ENCODE results near the gene MIP.
"Not testable (repeated sequence)": the region's sequence is repeated elsewhere in the genome, so short reads cannot be mapped to it uniquely, and the experiment has no call there.

Gene MIP
- total RNA-seq: 0 reads per million in 2 donors

DNA sequence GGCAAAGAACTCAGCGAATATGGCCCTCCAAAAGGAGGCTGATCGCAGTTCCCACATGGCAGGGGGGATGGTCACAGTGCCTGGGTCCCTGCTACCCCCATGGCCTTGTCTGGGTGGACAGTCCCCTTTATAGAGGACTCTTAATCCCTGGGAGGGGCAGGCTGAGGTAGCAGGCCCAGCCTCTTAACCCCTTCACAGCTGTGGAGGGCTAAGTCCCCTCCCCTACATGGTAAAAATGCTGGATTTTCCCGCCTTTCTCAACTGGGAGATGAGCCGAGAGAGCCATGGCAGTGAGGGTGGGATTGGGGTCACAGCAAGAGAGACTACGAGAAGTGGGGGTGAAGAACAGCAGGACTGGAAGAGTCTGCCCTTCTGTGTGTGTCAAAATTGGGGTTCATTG, at the start of gene MIP:
MIP (minus strand) TSS at position 101 of the 400 bp plus-strand sequence; CDS start at position 57, 44 bp downstream.
- DNase-seq: no peak

DNA sequence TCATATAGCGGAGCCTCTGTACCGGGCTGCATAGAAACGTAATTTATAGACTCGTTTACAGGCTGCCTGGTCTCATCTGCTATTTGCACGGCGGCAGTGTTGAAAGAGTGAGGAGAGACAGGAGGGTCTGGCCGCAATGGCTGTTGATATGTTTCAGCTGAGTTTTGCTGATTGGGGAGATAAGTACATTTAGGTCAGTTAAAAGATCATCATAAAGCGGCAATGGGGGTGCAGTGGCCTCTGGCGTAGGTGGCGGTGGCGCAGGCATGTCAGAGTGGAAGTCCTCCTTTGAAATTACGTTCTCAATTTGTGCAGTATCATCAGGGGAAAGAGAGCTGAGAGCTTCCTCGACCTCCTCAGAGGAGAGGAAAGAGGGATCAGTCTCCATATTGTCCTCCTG, 45.4 kb upstream of the MIP start:
- not testable (repeated sequence) for DNase-seq

DNA sequence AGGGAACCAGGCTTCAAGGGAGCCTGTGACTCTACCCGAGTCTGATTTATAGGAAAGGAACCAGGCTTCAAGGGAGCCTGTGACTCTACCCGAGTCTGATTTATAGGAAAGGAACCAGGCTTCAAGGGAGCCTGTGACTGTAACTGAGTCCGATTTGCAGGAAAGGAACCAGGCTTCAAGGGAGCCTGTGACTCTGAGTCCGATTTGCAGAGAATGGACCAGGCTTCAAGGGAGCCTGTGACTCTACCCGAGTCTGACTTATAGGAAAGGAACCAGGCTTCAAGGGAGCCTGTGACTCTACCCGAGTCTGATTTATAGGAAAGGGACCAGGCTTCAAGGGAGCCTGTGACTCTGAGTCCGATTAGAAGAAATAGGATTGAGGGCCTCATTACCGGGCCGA, 45.0 kb upstream of the MIP start:
- DNase-seq: not testable (repeated sequence)

DNA sequence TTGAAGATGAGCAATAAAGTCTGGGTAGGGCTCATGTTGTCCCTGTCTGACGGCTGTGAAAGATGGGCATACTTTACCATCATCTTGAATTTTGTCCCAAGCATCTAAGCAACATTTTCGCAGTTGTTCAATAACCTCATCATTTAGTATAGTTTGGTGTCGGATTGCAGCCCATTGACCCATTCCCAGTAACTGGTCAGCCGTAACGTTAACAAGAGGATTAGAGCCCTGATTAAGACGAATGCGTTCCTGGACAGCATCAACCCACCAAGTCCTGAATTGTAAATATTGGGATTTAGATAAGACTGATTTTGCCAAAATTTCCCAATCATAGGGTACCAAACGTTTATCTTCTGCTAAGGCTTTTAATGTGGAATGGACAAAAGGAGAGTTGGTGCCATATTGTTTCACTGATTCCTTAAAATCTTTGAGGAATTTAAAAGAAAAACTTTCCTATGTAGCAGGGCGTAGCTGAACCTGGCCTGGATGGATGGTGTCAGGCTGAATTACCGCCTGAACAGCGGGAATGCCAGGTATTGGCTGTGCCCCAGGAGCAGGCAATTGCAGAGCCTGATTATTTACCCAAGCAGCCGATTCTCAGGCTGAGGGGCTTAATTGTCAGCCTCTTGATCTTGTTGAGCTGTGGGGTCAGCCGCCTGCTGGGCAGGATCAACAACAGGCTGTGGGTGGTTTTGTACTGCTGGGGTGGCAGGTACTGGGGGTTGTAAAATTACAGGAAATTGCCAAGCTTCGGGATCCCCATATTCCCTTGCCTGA, 43.9 kb upstream of the MIP start:
- not testable (repeated sequence) for DNase-seq

DNA sequence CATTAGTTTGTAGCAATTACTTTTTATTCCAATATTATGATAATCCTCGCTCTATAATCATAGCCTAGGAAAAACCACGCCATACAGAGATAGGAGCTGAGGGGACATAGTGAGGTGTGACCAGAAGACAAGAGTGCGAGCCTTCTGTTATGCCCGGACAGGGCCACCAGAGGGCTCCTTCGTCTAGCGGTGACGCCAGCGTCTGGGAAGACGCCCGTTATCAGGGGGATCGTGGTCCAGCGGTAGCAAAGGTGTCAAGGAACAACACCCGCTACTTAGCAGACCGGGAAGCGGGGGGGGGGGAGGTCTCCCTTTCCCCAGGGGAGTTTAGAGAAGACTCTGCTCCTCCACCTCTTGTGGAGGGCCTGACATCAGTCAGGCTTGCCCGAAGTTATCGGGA, 42.2 kb upstream of the MIP start:
- not testable (repeated sequence) for DNase-seq

DNA sequence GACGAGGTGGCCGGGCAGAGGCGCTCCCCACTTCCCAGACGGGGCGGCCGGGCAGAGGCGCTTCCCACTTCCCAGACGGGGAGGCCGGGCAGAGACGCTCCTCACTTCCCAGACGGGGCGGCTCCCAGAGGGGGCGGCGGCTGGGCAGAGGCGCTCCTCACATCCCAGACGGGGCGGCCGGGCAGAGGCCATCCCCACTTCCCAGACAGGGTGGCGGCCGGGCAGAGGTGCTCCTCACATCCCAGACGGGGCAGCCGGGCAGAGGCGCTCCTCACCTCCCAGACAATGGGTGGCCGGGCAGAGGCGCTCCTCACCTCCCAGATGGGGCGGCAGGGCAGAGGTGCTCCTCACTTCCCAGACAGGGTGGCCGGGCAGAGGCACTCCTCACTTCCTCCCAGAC, 40.0 kb upstream of the MIP start:
- DNase-seq: not testable (repeated sequence)

DNA sequence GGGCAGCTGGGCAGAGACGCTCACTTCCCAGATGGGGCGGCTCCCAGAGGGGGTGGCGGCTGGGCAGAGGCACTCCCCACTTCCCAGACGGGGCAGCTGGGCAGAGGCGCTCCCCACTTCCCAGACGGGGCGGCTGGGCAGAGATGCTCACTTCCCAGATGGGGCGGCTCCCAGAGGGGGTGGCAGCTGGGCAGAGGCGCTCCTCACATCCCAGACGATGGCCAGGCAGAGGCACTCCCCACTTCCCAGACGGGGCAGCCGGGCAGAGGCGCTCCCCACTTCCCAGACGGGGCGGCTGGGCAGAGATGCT, 39.6 kb upstream of the MIP start:
- not testable (repeated sequence) for DNase-seq

DNA sequence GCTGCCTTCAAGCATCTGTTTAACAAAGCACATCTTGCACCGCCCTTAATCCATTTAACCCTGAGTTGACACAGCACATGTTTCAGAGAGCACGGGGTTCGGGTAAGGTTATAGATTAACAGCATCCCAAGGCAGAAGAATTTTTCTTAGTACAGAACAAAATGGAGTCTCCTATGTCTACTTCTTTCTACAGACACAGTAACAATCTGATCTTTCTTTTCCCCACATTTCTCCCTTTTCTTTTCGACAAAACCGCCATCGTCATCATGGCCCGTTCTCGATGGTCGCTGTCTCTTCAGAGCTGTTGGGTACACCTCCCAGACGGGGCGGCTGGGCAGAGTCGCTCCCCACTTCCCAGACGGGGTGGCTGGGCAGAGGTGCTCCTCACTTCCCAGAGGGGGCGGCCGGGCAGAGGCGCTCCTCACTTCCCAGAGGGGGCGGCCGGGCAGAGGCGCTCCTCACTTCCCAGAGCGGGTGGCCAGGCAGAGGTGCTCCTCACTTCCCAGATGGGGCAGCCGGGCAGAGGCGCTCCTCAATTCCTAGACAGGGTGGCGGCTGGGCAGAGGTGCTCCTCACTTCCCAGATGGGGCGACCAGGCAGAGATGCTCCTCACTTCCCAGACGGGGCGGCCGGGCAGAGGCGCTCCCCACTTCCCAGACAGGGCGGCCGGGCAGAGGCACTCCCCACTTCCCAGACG, 39.1 kb upstream of the MIP start:
- DNase-seq: not testable (repeated sequence)

DNA sequence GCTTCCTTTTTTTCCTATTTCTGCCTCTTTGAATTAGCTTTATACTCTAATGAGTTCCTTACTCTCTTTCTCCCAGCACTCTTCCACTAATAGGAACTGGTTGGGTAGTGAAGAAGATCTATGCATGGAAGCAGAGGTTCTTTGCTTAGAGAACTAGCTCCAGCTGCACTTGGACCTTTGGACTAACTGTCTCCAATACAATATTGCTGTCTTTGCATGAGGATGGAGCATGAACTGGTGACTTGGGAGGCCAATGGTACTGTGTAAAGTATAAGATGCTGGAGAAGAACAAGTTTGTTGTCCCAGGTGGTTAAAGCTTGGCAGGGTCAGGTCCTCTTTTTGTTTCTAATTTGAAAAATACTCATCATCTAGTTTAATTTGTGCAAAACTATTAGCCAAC, 35.9 kb upstream of the MIP start:
- no peak for DNase-seq

DNA sequence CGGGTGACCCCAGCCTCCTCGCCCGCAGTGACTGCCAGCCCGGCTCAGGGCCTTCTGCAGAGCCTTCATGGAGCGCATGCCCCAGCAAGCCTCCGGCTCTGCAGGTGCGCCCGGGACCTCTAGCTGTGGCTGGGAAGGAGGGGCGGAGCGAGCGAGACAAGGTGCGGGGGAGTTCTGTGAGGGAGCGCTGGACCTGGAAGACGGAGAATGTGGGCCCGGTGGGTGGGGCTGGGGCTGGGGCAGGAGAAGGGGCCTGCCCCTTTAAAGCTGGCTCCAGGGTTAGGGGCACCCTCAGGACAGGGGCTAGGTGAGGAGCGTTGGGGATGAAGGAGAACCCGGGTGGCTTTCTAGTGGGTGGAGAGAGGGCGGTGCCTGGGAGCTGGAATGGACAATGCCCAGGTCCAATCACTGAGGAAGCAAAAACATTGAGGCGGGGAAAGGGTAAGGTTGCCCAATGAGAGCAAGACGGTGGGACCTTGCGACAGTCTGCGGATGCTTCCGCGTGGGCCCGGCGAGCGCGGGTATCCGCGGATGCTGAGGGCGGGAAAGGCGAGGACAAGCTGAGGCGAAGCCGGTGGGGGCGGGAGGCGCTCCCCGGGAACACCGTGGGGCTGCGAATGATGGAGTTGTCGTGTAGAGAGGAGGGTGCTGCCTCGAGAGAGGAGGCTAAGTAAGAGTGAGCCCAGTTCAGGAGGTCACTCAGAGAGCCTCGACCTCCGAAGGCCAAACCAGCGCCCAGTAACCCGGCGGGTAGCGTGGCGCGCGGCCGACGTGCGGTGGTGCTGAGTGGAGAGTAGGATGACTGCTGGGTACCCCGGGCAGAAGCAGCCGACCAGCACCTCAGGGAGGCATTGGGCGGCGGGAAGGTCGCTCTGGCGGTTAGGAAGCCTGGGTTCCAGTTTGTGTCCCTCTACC, 33.8 kb upstream of the MIP start, which contains the start of gene GLS2:
GLS2 (minus strand) TSS at position 121 of the 915 bp plus-strand sequence; CDS start at position 78, 43 bp downstream.
- DNase-seq: peak; percentile 31

DNA sequence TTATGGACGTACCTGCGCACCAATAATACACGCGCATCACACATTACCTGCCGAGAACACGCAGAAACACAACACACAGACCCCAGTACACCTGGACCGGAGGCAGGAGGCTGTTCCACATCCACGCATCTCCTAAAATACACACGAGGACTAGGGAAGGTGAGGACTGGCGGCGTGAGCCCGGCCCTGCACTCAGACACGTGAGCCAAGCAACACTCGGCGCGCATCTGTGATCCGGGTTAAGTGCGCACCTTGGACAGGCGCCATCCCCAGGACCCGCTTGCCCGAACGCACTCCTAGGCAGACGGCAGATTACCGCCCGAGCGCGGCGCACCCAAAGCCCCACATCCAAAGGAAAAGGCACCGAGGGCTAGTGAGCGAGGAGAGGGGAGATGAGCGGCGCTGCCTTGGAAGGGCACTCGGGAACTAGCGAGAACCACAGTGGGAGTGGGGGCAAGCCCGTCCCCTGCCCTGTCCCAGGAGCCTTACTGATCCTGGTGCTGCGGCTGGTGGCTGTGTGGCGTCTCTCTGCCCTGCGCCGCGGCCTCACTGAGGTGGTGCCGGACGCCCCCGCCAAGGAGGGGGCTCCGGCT, 33.1 kb upstream of the MIP start:
- no peak for DNase-seq

DNA sequence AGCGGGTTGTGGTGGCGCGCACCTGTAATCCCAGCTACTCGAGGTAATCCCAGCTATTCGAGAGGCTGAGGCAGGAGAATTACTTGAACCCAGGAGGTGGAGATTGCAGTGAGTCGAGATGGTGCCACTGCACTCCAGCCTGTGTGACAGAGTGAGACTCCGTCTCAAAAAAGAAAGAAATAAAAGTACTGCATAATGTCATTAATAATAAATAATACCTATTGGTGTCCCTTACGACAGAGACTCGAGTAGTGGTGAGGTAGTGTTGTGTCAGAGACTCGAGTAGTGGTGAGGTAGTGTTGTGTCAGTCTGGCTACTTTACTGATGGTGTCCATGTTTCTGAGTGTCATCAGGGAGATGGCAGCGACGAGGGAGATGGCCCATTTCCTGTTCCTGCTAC, 32.2 kb upstream of the MIP start:
- no peak for DNase-seq

DNA sequence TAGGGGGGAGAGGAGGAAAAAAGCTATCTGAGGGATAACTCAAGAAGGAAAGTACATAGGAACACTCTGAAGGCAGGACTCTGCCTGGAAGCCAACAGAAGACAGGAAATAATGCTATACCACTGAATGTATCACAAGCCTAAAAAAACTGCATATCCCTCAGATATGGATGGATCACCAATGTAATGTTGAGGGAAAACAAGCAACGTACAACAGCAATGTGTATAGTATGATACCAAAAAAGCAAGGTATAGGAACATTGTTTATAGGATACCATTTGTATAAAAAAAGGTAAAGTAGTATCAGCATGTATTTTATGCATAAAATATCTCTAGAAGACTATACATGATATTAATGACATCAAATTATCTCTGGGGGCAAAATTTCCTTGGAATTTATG, 30.1 kb upstream of the MIP start:
- no peak for DNase-seq

DNA sequence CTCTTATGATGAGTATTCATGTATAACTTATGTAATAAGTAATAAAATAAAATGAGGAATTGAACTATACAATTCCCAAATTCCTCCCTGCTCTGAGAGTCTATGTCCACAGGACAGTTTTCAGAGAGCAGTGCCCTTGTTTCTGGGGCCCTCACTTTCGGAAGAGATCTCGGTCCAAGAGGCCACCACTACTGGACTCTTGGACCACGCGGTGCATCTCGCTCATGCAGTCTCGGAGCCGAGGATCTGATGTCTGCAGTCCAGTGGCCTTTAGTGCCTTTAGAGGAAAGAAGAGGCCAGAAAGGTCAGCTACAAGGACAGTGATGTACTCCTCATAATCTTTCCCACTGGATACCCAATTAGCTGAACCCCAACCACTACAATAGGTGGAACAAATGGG, 25.2 kb upstream of the MIP start:
- no peak for DNase-seq

DNA sequence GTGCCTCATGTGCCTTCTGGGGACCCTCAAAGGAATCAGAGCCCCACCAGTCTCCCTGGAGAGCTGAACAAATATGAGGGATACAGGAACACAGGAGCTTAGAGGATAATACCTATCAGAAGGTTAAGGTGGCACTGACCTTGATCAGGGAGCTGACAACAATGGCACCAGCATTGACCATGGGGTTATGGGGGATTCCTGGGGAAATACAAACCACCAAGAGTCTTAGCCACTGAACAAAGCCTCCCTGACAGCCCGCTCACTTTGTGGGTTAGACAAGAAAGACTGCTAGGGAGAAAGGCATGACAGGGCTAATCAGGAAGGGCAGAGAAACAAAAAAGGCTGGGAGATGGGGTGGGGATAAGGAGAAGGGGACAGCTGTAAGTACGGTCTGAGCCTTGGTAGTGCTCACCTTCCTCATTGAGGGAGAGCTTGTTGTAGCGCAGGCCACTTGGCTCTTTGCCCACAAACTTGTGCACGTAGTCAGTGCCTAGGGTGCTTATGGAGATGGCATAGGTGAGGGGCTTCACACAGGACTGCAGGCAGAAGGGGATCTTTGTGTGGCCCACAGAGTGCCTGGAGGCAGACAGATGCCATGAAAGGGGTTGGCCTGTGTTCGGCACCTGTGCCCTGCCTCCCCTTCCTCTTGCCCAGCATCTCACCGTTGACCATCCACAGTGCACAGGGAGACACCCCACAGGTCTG, 23.2 kb upstream of the MIP start:
- no peak for DNase-seq

DNA sequence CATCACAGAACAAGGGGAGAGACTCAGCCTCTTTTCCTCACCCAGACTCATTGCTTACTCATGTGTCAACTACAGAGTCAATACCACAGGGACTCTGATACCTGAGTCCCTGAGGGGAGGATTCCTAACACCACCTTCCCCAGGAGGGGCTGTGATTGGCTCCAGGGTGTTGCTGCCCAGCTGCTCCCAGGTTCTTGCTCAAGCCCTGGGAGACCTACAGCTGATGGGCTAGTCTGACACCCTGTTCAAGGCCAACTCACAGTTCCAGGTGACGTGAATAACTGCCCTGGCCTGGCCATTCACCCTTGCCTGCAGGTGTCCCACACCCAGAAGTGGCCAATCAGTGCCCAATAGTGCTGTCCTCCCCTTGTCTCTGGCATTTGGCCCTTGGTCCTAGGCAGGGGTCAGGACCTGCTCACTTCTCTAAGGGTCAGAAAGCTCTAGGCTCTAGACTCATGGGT, 22.5 kb upstream of the MIP start:
- DNase-seq: no peak

DNA sequence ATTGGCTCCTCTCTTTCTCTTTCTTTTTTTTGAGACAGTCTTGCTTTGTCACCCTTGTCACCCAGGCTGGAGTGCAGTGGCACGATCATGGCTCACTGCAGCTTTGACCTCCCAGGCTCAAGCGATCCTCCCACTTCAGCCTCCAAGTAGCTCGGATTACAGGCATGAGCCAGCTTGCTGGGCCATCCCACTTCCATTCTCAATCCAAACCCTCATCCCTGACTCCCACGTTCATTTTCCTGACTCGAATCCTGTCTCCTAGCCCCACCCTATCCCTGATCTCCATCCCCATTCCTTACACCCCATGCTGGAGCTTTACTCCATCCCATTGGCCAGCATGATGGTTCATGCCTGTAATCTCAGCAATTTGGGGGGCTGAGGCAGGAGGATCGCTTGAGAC, 21.7 kb upstream of the MIP start:
- no peak for DNase-seq

DNA sequence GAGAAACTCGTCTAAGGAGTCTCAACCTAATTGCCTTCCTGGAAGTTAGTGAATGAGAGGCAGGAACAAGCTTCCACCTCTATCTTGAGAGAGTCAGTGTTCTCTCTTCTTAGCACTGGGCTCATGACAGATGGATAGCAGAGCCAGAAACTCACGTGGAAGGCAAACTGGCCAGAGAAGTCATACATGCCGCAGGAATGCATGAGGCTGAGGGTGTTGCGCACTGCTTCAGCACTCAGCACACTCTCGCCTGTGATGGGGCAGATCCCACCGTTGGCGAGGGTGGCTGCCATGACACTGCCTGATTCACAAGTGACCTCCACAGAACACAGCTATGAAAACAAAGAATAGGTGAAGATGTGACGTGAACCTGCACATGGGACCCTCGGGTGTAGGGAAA, 19.9 kb upstream of the MIP start:
- no peak for DNase-seq

DNA sequence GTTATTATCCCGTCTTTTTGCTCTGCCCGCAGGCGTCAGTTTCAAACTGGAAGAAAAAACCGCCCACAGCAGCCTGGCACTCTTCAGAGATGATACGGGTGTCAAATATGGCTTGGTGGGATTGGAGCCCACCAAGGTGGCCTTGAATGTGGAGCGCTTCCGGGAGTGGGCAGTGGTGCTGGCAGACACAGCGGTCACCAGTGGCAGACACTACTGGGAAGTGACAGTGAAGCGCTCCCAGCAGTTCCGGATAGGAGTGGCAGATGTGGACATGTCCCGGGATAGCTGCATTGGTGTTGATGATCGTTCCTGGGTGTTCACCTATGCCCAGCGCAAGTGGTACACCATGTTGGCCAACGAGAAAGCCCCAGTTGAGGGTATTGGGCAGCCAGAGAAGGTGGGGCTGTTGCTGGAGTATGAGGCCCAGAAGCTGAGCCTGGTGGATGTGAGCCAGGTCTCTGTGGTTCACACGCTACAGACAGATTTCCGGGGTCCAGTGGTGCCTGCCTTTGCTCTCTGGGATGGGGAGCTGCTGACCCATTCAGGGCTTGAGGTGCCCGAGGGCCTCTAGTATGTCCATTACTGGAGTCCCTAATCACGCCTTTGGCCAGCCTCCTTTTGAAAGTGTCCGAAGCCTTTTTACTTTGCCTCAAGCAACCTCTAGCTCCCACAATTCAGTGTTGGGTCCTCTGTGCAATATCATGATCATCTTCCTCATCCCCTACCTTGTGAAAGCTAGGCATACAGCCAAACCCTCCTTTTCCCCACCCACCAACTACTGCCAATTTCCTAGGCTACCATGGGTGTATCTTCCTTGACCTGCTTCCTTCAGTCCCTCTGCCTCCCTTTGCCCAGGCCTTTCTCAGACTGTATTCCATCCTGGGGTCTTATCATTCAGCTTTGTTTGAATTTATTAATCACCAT, 14.8 kb upstream of the MIP start:
- no peak for DNase-seq

DNA sequence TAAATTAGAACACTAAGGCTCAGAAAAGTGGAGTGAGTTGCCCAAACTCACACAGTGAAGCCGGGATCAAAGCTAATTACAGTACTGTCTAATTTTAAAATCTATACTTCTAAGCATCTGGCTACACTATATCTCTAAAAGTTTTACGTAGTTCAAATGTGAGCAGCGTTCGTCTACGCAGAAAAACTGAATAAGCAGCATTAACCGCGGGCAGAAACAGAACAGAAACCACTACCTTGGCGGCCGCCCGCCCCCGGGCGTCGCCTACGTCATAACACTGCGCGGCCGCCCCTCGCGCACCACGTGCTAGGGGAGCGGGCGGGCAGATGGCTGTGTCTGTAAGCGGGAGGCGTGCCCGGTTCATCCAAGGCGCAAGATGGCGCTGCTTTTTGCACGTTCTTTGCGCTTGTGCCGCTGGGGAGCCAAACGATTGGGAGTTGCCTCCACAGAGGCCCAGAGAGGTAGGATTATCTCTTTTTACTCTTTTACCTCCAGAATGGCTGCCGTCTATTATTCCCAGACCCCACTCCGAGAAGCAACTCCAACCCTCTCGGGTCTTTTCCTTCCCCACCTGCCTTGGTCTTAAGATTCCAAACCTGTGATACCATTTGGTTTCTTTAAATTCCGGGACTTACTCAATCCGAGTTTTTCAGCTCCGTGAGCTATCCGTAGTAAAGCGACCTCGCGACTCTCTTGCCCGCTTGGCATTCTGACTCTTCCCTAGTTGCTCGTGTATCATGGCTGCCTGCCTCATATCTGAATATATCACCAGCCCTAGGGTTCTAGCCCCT, 14.0 kb upstream of the MIP start, which contains the start of gene SPRYD4:
SPRYD4 (plus strand) TSS at position 363 of the 791 bp plus-strand sequence; CDS start at position 377, 14 bp downstream.
- peak; percentile 85 for DNase-seq

All from activated gamma-delta T cell (primary cell).